AG04450 (cell line): ENCODE data around the gene LGR5. TPM values are rescaled to one million over a fixed set of nuclear protein-coding genes. Genes with fewer than 3 reads are reported as not detected.

Experiments
- CTCF ChIA-PET: fragments of 300-600, 350-600 bp; formaldehyde crosslinking; extraction: SDS; loops from one replicate; lab custom pipeline; 2022; ENCODE audit warnings: antibody characterized with exemption, inconsistent platforms; lab: Charles Lee
- POLR2A ChIA-PET: fragments of 350-600 bp; formaldehyde crosslinking; extraction: SDS; loops from one replicate; lab custom pipeline; 2021; ENCODE audit warnings: antibody characterized with exemption, inconsistent platforms; lab: Yijun Ruan, JAX
- DNase-seq: peaks from one replicate; pipeline ENCODE4 v3.0.0-alpha.2; 2011; ENCODE audit warnings: low read depth, low spot score
- H3K27ac ChIP-seq: one replicate; pipeline ENCODE4 v1.5.1; 2012; ENCODE audit warnings: low read depth, low read length, control low read depth
- H3K27me3 ChIP-seq: one replicate; pipeline ENCODE4 v1.6.0; 2012; ENCODE audit warnings: low read length; ENCODE audit not compliant: control insufficient read depth, insufficient read depth
- H3K4me3 ChIP-seq: 2 replicates; pipeline ENCODE4 v1.5.1; 2011; ENCODE audit warnings: mild to moderate bottlenecking, low read depth, low read length, control low read depth
- H3K9me3 ChIP-seq: 2 replicates; pipeline ENCODE4 v1.5.1; 2012; ENCODE audit warnings: low read length; ENCODE audit not compliant: control insufficient read depth, insufficient read depth
- CTCF ChIP-seq: IDR thresholded peaks from 2 replicates; pipeline ENCODE4 v1.5.1; 2011; ENCODE audit warnings: low read depth, low read length, control low read depth, inconsistent platforms
- polyA plus RNA-seq: library from polyadenylated mRNA; depleted of rRNA; stranded (reverse); fragments of >200 nt; gene quantifications from 2 replicates; pipeline ENCODE4 v1.2.3, GENCODE V29; 2011

Gene LGR5
- polyA plus RNA-seq, 1 experiment = not detected

- TF ChIP-seq CTCF = no peak
- ChIA-PET POLR2A (no interaction called here), CTCF (no interaction called here)
- Histone ChIP-seq H3K9me3 (no peaks in the 10 kb centered on the region), H3K27me3 (peaks cover 7% of the 10 kb centered on the region), H3K27ac (no peak overlapping the region), H3K4me3 (no peak overlapping the region)
- no peak for DNase-seq
These were observed 8.1 kb downstream of the LGR5 start for GRCh38 chr12:71447691-71448132.

DNA sequence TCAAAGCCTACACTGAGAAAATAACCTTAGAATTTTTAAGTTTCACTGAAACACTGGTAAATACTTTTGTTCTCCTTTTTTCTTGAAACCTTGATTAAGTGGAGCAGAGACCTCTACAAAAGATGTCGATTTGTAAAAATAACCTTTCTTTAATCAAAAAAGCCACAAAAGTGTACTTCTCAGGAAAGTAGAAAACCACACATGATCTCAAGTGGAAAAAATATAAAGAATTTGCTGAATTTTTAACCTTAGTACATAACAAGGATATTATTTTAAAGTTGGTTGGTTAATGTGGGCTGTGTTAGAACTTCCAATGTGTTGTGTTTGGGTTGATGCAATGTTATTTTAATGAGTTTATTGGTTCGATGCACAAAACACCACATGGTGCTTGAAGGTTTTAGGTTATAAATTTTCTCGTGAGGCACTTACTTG, 8.6 kb downstream of the LGR5 start:
- Histone ChIP-seq H3K9me3 (no peaks in the 10 kb centered on the region), H3K4me3 (no peak overlapping the region), H3K27ac (no peak overlapping the region), H3K27me3 (peaks cover 7% of the 10 kb centered on the region)
- no peak for DNase-seq
- TF ChIP-seq CTCF = no peak
- POLR2A ChIA-PET = no interaction called here
- CTCF ChIA-PET = no interaction called here

GRCh38 chr12:71449373-71450070, 9.9 kb downstream of the LGR5 start:
- Histone ChIP-seq H3K27me3 (peaks cover 13% of the 10 kb centered on the region), H3K27ac (no peak overlapping the region), H3K9me3 (no peaks in the 10 kb centered on the region), H3K4me3 (no peak overlapping the region)
- ChIA-PET POLR2A (no interaction called here), CTCF (no interaction called here)
- no peak for TF ChIP-seq CTCF
- no peak for DNase-seq

GRCh38 chr12:71452006-71452405, 12.4 kb downstream of the LGR5 start:
- no peak overlapping the region for H3K27ac ChIP-seq
- ChIA-PET CTCF (interaction anchor here (0.6 kb wide), 1 partner anchor 1295 kb away, joined by 4 read pairs; no protein-coding TSS in a partner anchor), POLR2A (no interaction called here)
- H3K9me3 ChIP-seq = no peaks in the 10 kb centered on the region
- peaks cover 18% of the 10 kb centered on the region for H3K27me3 ChIP-seq
- TF ChIP-seq CTCF = no peak
- no peak for DNase-seq
- no peak overlapping the region for H3K4me3 ChIP-seq

- H3K27me3 ChIP-seq = peaks cover 26% of the 10 kb centered on the region
- ChIA-PET CTCF (no interaction called here), POLR2A (no interaction called here)
- no peak for TF ChIP-seq CTCF
- no peak overlapping the region for H3K4me3 ChIP-seq
- DNase-seq = no peak
- H3K27ac ChIP-seq = no peak overlapping the region
- H3K9me3 ChIP-seq = no peaks in the 10 kb centered on the region
These were observed 15.6 kb downstream of the LGR5 start for GRCh38 chr12:71455028-71455737.
